Endothelial cell of umbilical vein (primary cell): ENCODE measurements around the gene PLEKHD1. TPM values are rescaled to one million over a fixed set of nuclear protein-coding genes. Genes with fewer than 3 reads are reported as not detected.

Experiments used
- BruUV-seq: library from RNA; stranded (reverse); fragments of 400-500 nt; replicated peaks from 2 replicates; lab custom pipeline; 2021; lab: Mats Ljungman, UMichigan
- CTCF ChIA-PET: fragments of 300-600, 350-600 bp; sonication (Branson Sonifier 250); formaldehyde crosslinking; loops from one replicate; lab custom pipeline; 2021; ENCODE audit warnings: antibody characterized with exemption, inconsistent platforms; lab: Charles Lee
- POLR2A ChIA-PET: fragments of 300-600, 350-600 bp; sonication (Branson Sonifier 250); formaldehyde crosslinking; loops from one replicate; lab custom pipeline; 2021; ENCODE audit warnings: antibody characterized with exemption, inconsistent platforms; lab: Charles Lee
- DNase-seq: peaks from one replicate; pipeline ENCODE4 v3.0.0-alpha.2; 2011; ENCODE audit warnings: low read depth, low spot score
- FAIRE-seq: peaks from 2 replicates; lab custom pipeline; 2011; peaks lifted over from hg19 to GRCh38; lab: Jason Lieb, UNC
- H2AFZ ChIP-seq: 2 replicates; pipeline ENCODE4 v1.6.0; 2012; ENCODE audit warnings: low read depth, low read length, control low read depth, inconsistent platforms
- H3K27ac ChIP-seq: 2 replicates; pipeline ENCODE4 v1.5.1; 2011; ENCODE audit warnings: low read depth, mild to moderate bottlenecking, control low read depth, low read length, moderate library complexity; ENCODE audit not compliant: insufficient read depth
- H3K27me3 ChIP-seq, 2 experiments: 2 replicates each; pipeline versions ENCODE4 v1.6.0 to v1.6.1; 2011; ENCODE audit warnings: low read length in 2 of 2, mixed read lengths in 1 of 2; ENCODE audit not compliant: control insufficient read depth in 2 of 2, insufficient read depth in 2 of 2
- H3K36me3 ChIP-seq, 2 experiments: 2 replicates in 1 of 2; 3 replicates in 1 of 2; pipeline ENCODE4 v1.5.1; 2011; ENCODE audit warnings: low read length in 2 of 2, mild to moderate bottlenecking in 1 of 2, moderate library complexity in 1 of 2; ENCODE audit not compliant: control insufficient read depth in 2 of 2, insufficient read depth in 2 of 2; ENCODE audit errors: extremely low read depth in 1 of 2
- H3K4me1 ChIP-seq: 3 replicates; pipeline ENCODE4 v1.5.1; 2011; ENCODE audit warnings: mild to moderate bottlenecking, low read length; ENCODE audit not compliant: control insufficient read depth, insufficient read depth; ENCODE audit errors: extremely low read depth
- H3K4me2 ChIP-seq: 2 replicates; pipeline ENCODE4 v1.6.1; 2011; ENCODE audit warnings: low read length, control low read depth, mixed read lengths; ENCODE audit not compliant: insufficient read depth
- H3K4me3 ChIP-seq, 3 experiments: fragments of 200-600 bp in 1 of 3; sonication (generic), shearing (Covaris generic) in 1 of 3; replicated peaks in 1 of 3; 2 replicates each; pipeline ENCODE4 v1.5.1; 2011 to 2016; ENCODE audit warnings: control low read depth in 3 of 3, low read length in 3 of 3, mild to moderate bottlenecking in 2 of 3, inconsistent platforms in 1 of 3, low read depth in 1 of 3, moderate library complexity in 1 of 3; ENCODE audit not compliant: insufficient read depth in 1 of 3
- H3K79me2 ChIP-seq: 2 replicates; pipeline ENCODE4 v1.6.0; 2012; ENCODE audit warnings: low read length, inconsistent platforms; ENCODE audit not compliant: control insufficient read depth, insufficient read depth
- H3K9ac ChIP-seq: replicated peaks from 2 replicates; pipeline ENCODE3; 2011; ENCODE audit warnings: low read length, control low read depth; ENCODE audit not compliant: insufficient read depth; ENCODE audit errors: extremely low read depth
- H3K9me1 ChIP-seq: replicated peaks from 3 replicates; pipeline ENCODE4 v1.6.0; 2011; ENCODE audit warnings: mild to moderate bottlenecking, low read length; ENCODE audit not compliant: control insufficient read depth, insufficient read depth; ENCODE audit errors: extremely low read depth
- H3K9me3 ChIP-seq: replicated peaks from 2 replicates; pipeline ENCODE4 v1.5.1; 2012; ENCODE audit warnings: low read length, inconsistent platforms; ENCODE audit not compliant: control insufficient read depth, insufficient read depth
- H4K20me1 ChIP-seq: replicated peaks from 2 replicates; pipeline ENCODE3; 2011; ENCODE audit warnings: mild to moderate bottlenecking, low read length; ENCODE audit not compliant: control insufficient read depth, insufficient read depth; ENCODE audit errors: extremely low read depth
- CTCF ChIP-seq, 2 donors: IDR thresholded peaks; 1 replicate in 1 of 2; 2 replicates in 1 of 2; pipeline ENCODE4 v1.5.1; 2011; ENCODE audit warnings: low read length in 2 of 2, mild to moderate bottlenecking in 2 of 2, moderate library complexity in 2 of 2, control low read depth in 1 of 2, inconsistent platforms in 1 of 2, low read depth in 1 of 2; ENCODE audit not compliant: insufficient read depth in 1 of 2; ENCODE audit errors: extremely low read depth in 1 of 2
- EZH2 ChIP-seq: IDR thresholded peaks from 2 replicates; pipeline ENCODE4 v1.6.1; 2012; ENCODE audit warnings: borderline replicate concordance, low read depth, mild to moderate bottlenecking, moderate library complexity, low read length, inconsistent platforms; ENCODE audit not compliant: severe bottlenecking
- FOS ChIP-seq: IDR thresholded peaks from 2 replicates; pipeline ENCODE4 v1.6.1; 2011; ENCODE audit warnings: mild to moderate bottlenecking, low read length, moderate library complexity, borderline replicate concordance; ENCODE audit not compliant: insufficient read depth
- GATA2 ChIP-seq: IDR thresholded peaks from 2 replicates; pipeline ENCODE4 v1.7.0; 2011; ENCODE audit warnings: low read depth, mild to moderate bottlenecking, moderate library complexity, mixed read lengths, low read length; ENCODE audit not compliant: insufficient read length, insufficient read depth
- JUN ChIP-seq: IDR thresholded peaks from 2 replicates; pipeline ENCODE4 v1.6.1; 2011; ENCODE audit warnings: borderline replicate concordance, low read depth; ENCODE audit not compliant: insufficient read length, insufficient read depth
- MAX ChIP-seq: IDR thresholded peaks from 2 replicates; pipeline ENCODE4 v1.6.1; 2011; ENCODE audit not compliant: insufficient read depth, insufficient read length
- MYC ChIP-seq: IDR thresholded peaks from one replicate; pipeline ENCODE4 v1.6.1; 2011; ENCODE audit warnings: mild to moderate bottlenecking, low read depth, low read length
- POLR2A ChIP-seq: IDR thresholded peaks from 2 replicates; pipeline ENCODE4 v1.6.1; 2012; ENCODE audit warnings: low read depth, mild to moderate bottlenecking, control low read depth, low read length
- POLR2AphosphoS5 ChIP-seq: IDR thresholded peaks from 2 replicates; pipeline ENCODE4 v1.6.1; 2012; ENCODE audit warnings: low read depth, mild to moderate bottlenecking, control low read depth, low read length, moderate library complexity; ENCODE audit not compliant: insufficient read depth
- dilution Hi-C: fragments of 300-500 bp; cut with MboI; formaldehyde crosslinking; loops from one replicate; pipeline ENCODE4 v1.15.0; 2019; ENCODE audit warnings: low sequenced_read_pairs; ENCODE audit not compliant: extremely low pct_ligation_motif_present
- intact Hi-C: fragments of 100-400 bp; cut with micrococcal nuclease; formaldehyde crosslinking; loops from one replicate; pipeline ENCODE4 v1.10.0; 2022
- polyA plus RNA-seq, 4 experiments: library from polyadenylated mRNA; depleted of rRNA in 3 of 4; stranded (reverse) in 3 of 4; unstranded in 1 of 4; fragments of >200 nt; gene quantifications; 2 replicates each; pipeline versions ENCODE4 v1.2.1 to v1.2.3, GENCODE V29; 2011 to 2012; ENCODE audit warnings: missing spikeins in 1 of 4
- total RNA-seq: library from RNA; stranded (reverse); gene quantifications from 2 replicates; pipeline ENCODE4 v1.2.3, GENCODE V29; 2021

PLEKHD1 gene
- total and polyA plus RNA-seq, 2 donors (not counting 3 experiments of a cell fraction or from before 2014, with no cell fraction given) = 0.01 TPM; not detected in 1

GRCh38 chr14:69500736-69501135 is 16.2 kb downstream of the PLEKHD1 start:
- H3K4me3 ChIP-seq = no peak overlapping the region
- H3K27me3 ChIP-seq = peaks cover 3 to 5% of the 10 kb centered on the region in 2 experiments
- dilution Hi-C loops (no loop called here), intact Hi-C loops (no loop called here)
- no peaks in the 10 kb centered on the region for H3K9me1 ChIP-seq
- H3K4me1 ChIP-seq = no peaks in the 10 kb centered on the region
- H3K9ac ChIP-seq = no peak overlapping the region
- H3K4me2 ChIP-seq = no peak overlapping the region
- no peak overlapping the region for H3K27ac ChIP-seq
- H4K20me1 ChIP-seq = no peaks in the 10 kb centered on the region
- DNase-seq (no peak), FAIRE-seq (no peak)
- BruUV-seq = no TSS peak
- no peaks in the 10 kb centered on the region for H3K9me3 ChIP-seq
- no peak overlapping the region for H2AFZ ChIP-seq
- ChIA-PET POLR2A (no interaction called here), CTCF (interaction anchor here (1.8 kb wide), 1 partner anchor 35 kb away, joined by 6 read pairs; no protein-coding TSS in a partner anchor)
- H3K36me3 ChIP-seq = no peaks in the 10 kb centered on the region
- no peaks in the 10 kb centered on the region for H3K79me2 ChIP-seq
- no peak for TF ChIP-seq FOS
- TF ChIP-seq MYC = no peak
- TF ChIP-seq MAX = no peak
- TF ChIP-seq POLR2A = no peak
- no peak for TF ChIP-seq POLR2AphosphoS5
- no peak for TF ChIP-seq GATA2
- TF ChIP-seq EZH2 = no peak
- no peak for TF ChIP-seq JUN
- TF ChIP-seq CTCF (IDR thresholded peaks at IDR 0.05; ENCODE audit: extremely low read depth in 1 of 2, insufficient read depth in 1 of 2, low read depth in 1 of 2, low read length in 2 of 2) = no peak
